ENCODE measurements around the gene SEC24C. TPM values are rescaled to one million over a fixed set of nuclear protein-coding genes. Genes with fewer than 3 reads are reported as not detected.
"Not testable (repeated sequence)": the region's sequence is repeated elsewhere in the genome, so short reads cannot be mapped to it uniquely, and the experiment has no call there.

Gene SEC24C, protein sequence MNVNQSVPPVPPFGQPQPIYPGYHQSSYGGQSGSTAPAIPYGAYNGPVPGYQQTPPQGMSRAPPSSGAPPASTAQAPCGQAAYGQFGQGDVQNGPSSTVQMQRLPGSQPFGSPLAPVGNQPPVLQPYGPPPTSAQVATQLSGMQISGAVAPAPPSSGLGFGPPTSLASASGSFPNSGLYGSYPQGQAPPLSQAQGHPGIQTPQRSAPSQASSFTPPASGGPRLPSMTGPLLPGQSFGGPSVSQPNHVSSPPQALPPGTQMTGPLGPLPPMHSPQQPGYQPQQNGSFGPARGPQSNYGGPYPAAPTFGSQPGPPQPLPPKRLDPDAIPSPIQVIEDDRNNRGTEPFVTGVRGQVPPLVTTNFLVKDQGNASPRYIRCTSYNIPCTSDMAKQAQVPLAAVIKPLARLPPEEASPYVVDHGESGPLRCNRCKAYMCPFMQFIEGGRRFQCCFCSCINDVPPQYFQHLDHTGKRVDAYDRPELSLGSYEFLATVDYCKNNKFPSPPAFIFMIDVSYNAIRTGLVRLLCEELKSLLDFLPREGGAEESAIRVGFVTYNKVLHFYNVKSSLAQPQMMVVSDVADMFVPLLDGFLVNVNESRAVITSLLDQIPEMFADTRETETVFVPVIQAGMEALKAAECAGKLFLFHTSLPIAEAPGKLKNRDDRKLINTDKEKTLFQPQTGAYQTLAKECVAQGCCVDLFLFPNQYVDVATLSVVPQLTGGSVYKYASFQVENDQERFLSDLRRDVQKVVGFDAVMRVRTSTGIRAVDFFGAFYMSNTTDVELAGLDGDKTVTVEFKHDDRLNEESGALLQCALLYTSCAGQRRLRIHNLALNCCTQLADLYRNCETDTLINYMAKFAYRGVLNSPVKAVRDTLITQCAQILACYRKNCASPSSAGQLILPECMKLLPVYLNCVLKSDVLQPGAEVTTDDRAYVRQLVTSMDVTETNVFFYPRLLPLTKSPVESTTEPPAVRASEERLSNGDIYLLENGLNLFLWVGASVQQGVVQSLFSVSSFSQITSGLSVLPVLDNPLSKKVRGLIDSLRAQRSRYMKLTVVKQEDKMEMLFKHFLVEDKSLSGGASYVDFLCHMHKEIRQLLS
- total RNA-seq (2012; rRNA removed): 32.4 and 38.4 TPM in 2 replicates

- Histone ChIP-seq H3K4me3 (ENCODE audit: low read length) (peak within 1 kb of the TSS; percentile 88), H3K36me3 (ENCODE audit: insufficient read depth, low read length) (peaks cover 25% of the 10 kb centered on the region), H3K9me3 (replicated peaks; ENCODE audit: low read length) (no peaks in the 10 kb centered on the region), H3K4me2 (ENCODE audit: low read length) (peak within 1 kb of the TSS; percentile 94), H3K27me3 (ENCODE audit: control insufficient read depth, insufficient read depth, low read length) (no peaks in the 10 kb centered on the region), H3K4me1 (ENCODE audit: control insufficient read depth, insufficient read depth, low read length) (peaks cover 28% of the 10 kb centered on the region), H3K9ac (ENCODE audit: low read depth, low read length) (peak within 1 kb of the TSS; percentile 88)
These were observed at the start of gene SEC24C for GRCh38 chr10:73743905-73744663. Gene SEC24C, plus strand, starts transcription at chr10:73744372. Its CDS starts 2,461 bp downstream, at chr10:73746833.

DNA sequence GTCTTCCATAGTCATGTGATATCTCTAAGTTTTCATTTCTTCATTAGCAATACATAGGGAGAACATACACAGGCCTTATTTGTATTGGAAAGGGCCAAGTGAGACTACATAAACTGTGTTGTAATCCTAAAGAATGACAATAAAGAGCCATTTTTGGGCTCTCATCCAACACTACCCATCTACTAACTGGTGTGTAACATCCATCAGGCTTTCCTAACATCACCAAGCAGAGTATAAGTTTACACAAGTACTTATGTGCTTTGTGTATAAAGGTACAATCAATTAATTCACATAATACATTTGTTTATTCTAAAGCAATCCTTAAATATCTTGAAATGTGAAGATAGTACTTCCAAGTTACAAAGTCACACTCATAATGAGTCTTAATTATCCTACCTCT is 48.9 kb upstream of the SEC24C start:
- H3K27me3 ChIP-seq (ENCODE audit: control insufficient read depth, insufficient read depth, low read length); H3K4me2 ChIP-seq (ENCODE audit: low read length): not testable (repeated sequence)

GRCh38 chr10:73697675-73698159 is 46.5 kb upstream of the SEC24C start, which contains the start of gene AGAP5:
Gene AGAP5, minus strand, starts transcription at chr10:73698109. Its CDS starts 354 bp downstream, at chr10:73697755.
- not testable (repeated sequence) for H3K4me1 ChIP-seq (ENCODE audit: control insufficient read depth, insufficient read depth, low read length); H3K9me3 ChIP-seq (replicated peaks; ENCODE audit: low read length); H3K4me3 ChIP-seq (ENCODE audit: low read length); H3K36me3 ChIP-seq (ENCODE audit: insufficient read depth, low read length); H3K9ac ChIP-seq (ENCODE audit: low read depth, low read length); H3K27me3 ChIP-seq (ENCODE audit: control insufficient read depth, insufficient read depth, low read length); H3K4me2 ChIP-seq (ENCODE audit: low read length)

More for the DNA sequence above, 48.9 kb upstream of the SEC24C start:
- H3K4me3 ChIP-seq (ENCODE audit: low read length); H3K9me3 ChIP-seq (replicated peaks; ENCODE audit: low read length); H3K36me3 ChIP-seq (ENCODE audit: insufficient read depth, low read length); H3K9ac ChIP-seq (ENCODE audit: low read depth, low read length); H3K4me1 ChIP-seq (ENCODE audit: control insufficient read depth, insufficient read depth, low read length): not testable (repeated sequence)

GRCh38 chr10:73698819-73699218 is 45.4 kb upstream of the SEC24C start:
- not testable (repeated sequence) for H3K9ac ChIP-seq (ENCODE audit: low read depth, low read length); H3K4me1 ChIP-seq (ENCODE audit: control insufficient read depth, insufficient read depth, low read length); H3K9me3 ChIP-seq (replicated peaks; ENCODE audit: low read length); H3K4me3 ChIP-seq (ENCODE audit: low read length); H3K27me3 ChIP-seq (ENCODE audit: control insufficient read depth, insufficient read depth, low read length); H3K4me2 ChIP-seq (ENCODE audit: low read length); H3K36me3 ChIP-seq (ENCODE audit: insufficient read depth, low read length)

GRCh38 chr10:73703924-73704323 is 40.2 kb upstream of the SEC24C start:
- not testable (repeated sequence) for H3K4me1 ChIP-seq (ENCODE audit: control insufficient read depth, insufficient read depth, low read length); H3K9ac ChIP-seq (ENCODE audit: low read depth, low read length); H3K9me3 ChIP-seq (replicated peaks; ENCODE audit: low read length); H3K4me3 ChIP-seq (ENCODE audit: low read length); H3K27me3 ChIP-seq (ENCODE audit: control insufficient read depth, insufficient read depth, low read length); H3K4me2 ChIP-seq (ENCODE audit: low read length); H3K36me3 ChIP-seq (ENCODE audit: insufficient read depth, low read length)

- not testable (repeated sequence) for H3K27me3 ChIP-seq (ENCODE audit: control insufficient read depth, insufficient read depth, low read length); H3K36me3 ChIP-seq (ENCODE audit: insufficient read depth, low read length); H3K4me1 ChIP-seq (ENCODE audit: control insufficient read depth, insufficient read depth, low read length); H3K4me3 ChIP-seq (ENCODE audit: low read length); H3K9ac ChIP-seq (ENCODE audit: low read depth, low read length); H3K4me2 ChIP-seq (ENCODE audit: low read length); H3K9me3 ChIP-seq (replicated peaks; ENCODE audit: low read length)
These were observed 38.6 kb upstream of the SEC24C start for GRCh38 chr10:73705506-73706072.

GRCh38 chr10:73706488-73706887 is 37.7 kb upstream of the SEC24C start:
- H3K4me3 ChIP-seq (ENCODE audit: low read length); H3K36me3 ChIP-seq (ENCODE audit: insufficient read depth, low read length); H3K4me2 ChIP-seq (ENCODE audit: low read length); H3K4me1 ChIP-seq (ENCODE audit: control insufficient read depth, insufficient read depth, low read length); H3K27me3 ChIP-seq (ENCODE audit: control insufficient read depth, insufficient read depth, low read length); H3K9me3 ChIP-seq (replicated peaks; ENCODE audit: low read length); H3K9ac ChIP-seq (ENCODE audit: low read depth, low read length): not testable (repeated sequence)

GRCh38 chr10:73707628-73708027 is 36.5 kb upstream of the SEC24C start:
- not testable (repeated sequence) for H3K36me3 ChIP-seq (ENCODE audit: insufficient read depth, low read length); H3K9me3 ChIP-seq (replicated peaks; ENCODE audit: low read length); H3K9ac ChIP-seq (ENCODE audit: low read depth, low read length); H3K27me3 ChIP-seq (ENCODE audit: control insufficient read depth, insufficient read depth, low read length); H3K4me3 ChIP-seq (ENCODE audit: low read length); H3K4me2 ChIP-seq (ENCODE audit: low read length); H3K4me1 ChIP-seq (ENCODE audit: control insufficient read depth, insufficient read depth, low read length)

GRCh38 chr10:73708122-73708521 is 36.0 kb upstream of the SEC24C start:
- not testable (repeated sequence) for H3K4me1 ChIP-seq (ENCODE audit: control insufficient read depth, insufficient read depth, low read length); H3K4me3 ChIP-seq (ENCODE audit: low read length); H3K27me3 ChIP-seq (ENCODE audit: control insufficient read depth, insufficient read depth, low read length); H3K9me3 ChIP-seq (replicated peaks; ENCODE audit: low read length); H3K36me3 ChIP-seq (ENCODE audit: insufficient read depth, low read length); H3K4me2 ChIP-seq (ENCODE audit: low read length); H3K9ac ChIP-seq (ENCODE audit: low read depth, low read length)

GRCh38 chr10:73711683-73712082 is 32.5 kb upstream of the SEC24C start:
- peaks cover 11% of the 10 kb centered on the region for H3K36me3 ChIP-seq (ENCODE audit: insufficient read depth, low read length)
- H3K4me3 ChIP-seq (ENCODE audit: low read length); H3K9me3 ChIP-seq (replicated peaks; ENCODE audit: low read length); H3K4me1 ChIP-seq (ENCODE audit: control insufficient read depth, insufficient read depth, low read length); H3K4me2 ChIP-seq (ENCODE audit: low read length); H3K9ac ChIP-seq (ENCODE audit: low read depth, low read length); H3K27me3 ChIP-seq (ENCODE audit: control insufficient read depth, insufficient read depth, low read length): not testable (repeated sequence)

All from skeletal muscle satellite cell (primary cell).